ENCODE results near the gene VAX1.
"Not testable (repeated sequence)": the region's sequence is repeated elsewhere in the genome, so short reads cannot be mapped to it uniquely, and the experiment has no call there.

VAX1 gene

GRCh38 chr10:117090834-117091233, 47.2 kb downstream of the VAX1 start:
- Histone ChIP-seq H3K4me3 (ENCODE audit: low read depth in 1 of 2, low read length in 2 of 2) (no peak overlapping the region), H3K27me3 (ENCODE audit: low read depth, low read length) (no peaks in the 10 kb centered on the region), H3K36me3 (ENCODE audit: control insufficient read depth in 1 of 2, insufficient read depth in 2 of 2, low read length in 2 of 2) (no peaks in the 10 kb centered on the region), H3K4me1 (ENCODE audit: control insufficient read depth in 1 of 2, insufficient read depth in 2 of 2, low read length in 2 of 2) (no peaks in the 10 kb centered on the region), H3K9me3 (ENCODE audit: control insufficient read depth in 1 of 2, low read length in 2 of 2) (no peaks in the 10 kb centered on the region), H3K27ac (ENCODE audit: low read length) (no peak overlapping the region)

- H3K4me3 ChIP-seq (ENCODE audit: low read depth in 1 of 2, low read length in 2 of 2): no peak overlapping the region
- no peaks in the 10 kb centered on the region for H3K4me1 ChIP-seq (ENCODE audit: control insufficient read depth in 1 of 2, insufficient read depth in 2 of 2, low read length in 2 of 2)
- H3K9me3 ChIP-seq (ENCODE audit: control insufficient read depth in 1 of 2, low read length in 2 of 2): no peaks in the 10 kb centered on the region
- no peaks in the 10 kb centered on the region for H3K36me3 ChIP-seq (ENCODE audit: control insufficient read depth in 1 of 2, insufficient read depth in 2 of 2, low read length in 2 of 2)
- H3K27ac ChIP-seq (ENCODE audit: low read length): no peak overlapping the region
- H3K27me3 ChIP-seq (ENCODE audit: low read depth, low read length): no peaks in the 10 kb centered on the region
Measured at GRCh38 chr10:117087521-117087920, 50.5 kb downstream of the VAX1 start.

GRCh38 chr10:117086546-117086945, 51.5 kb downstream of the VAX1 start:
- Histone ChIP-seq H3K27ac (ENCODE audit: low read length) (no peak overlapping the region), H3K4me1 (ENCODE audit: control insufficient read depth in 1 of 2, insufficient read depth in 2 of 2, low read length in 2 of 2) (no peaks in the 10 kb centered on the region), H3K36me3 (ENCODE audit: control insufficient read depth in 1 of 2, insufficient read depth in 2 of 2, low read length in 2 of 2) (no peaks in the 10 kb centered on the region), H3K27me3 (ENCODE audit: low read depth, low read length) (no peaks in the 10 kb centered on the region), H3K4me3 (ENCODE audit: low read depth in 1 of 2, low read length in 2 of 2) (no peak overlapping the region), H3K9me3 (ENCODE audit: control insufficient read depth in 1 of 2, low read length in 2 of 2) (no peaks in the 10 kb centered on the region)

- H3K36me3 ChIP-seq (ENCODE audit: control insufficient read depth in 1 of 2, insufficient read depth in 2 of 2, low read length in 2 of 2); H3K27ac ChIP-seq (ENCODE audit: low read length); H3K27me3 ChIP-seq (ENCODE audit: low read depth, low read length); H3K9me3 ChIP-seq (ENCODE audit: control insufficient read depth in 1 of 2, low read length in 2 of 2); H3K4me1 ChIP-seq (ENCODE audit: control insufficient read depth in 1 of 2, insufficient read depth in 2 of 2, low read length in 2 of 2); H3K4me3 ChIP-seq (ENCODE audit: low read depth in 1 of 2, low read length in 2 of 2): not testable (repeated sequence)
Measured at GRCh38 chr10:117084421-117085246, 53.4 kb downstream of the VAX1 start.
